Effector memory CD4-positive, alpha-beta T cell (primary cell): Measurements from ENCODE around the gene EPC1.
"Not testable (repeated sequence)": the region's sequence is repeated elsewhere in the genome, so short reads cannot be mapped to it uniquely, and the experiment has no call there.

Source experiments
- DNase-seq, 3 donors: peaks; one replicate each; pipeline ENCODE4 v3.0.0-alpha.2; 2020
- H3K27ac ChIP-seq: 2 replicates; pipeline ENCODE4 v1.7.0; 2013; ENCODE audit warnings: mild to moderate bottlenecking, low read length, moderate library complexity; ENCODE audit not compliant: insufficient read depth, poor library complexity, severe bottlenecking
- H3K27me3 ChIP-seq: replicated peaks from 2 replicates; pipeline ENCODE4 v1.7.0; 2013; ENCODE audit warnings: mild to moderate bottlenecking, low read length; ENCODE audit not compliant: insufficient read depth, control insufficient read depth, poor library complexity, severe bottlenecking
- H3K36me3 ChIP-seq: 2 replicates; pipeline ENCODE4 v1.7.0; 2013; ENCODE audit warnings: mild to moderate bottlenecking, low read length, moderate library complexity; ENCODE audit not compliant: control insufficient read depth, insufficient read depth
- H3K4me1 ChIP-seq: 2 replicates; pipeline ENCODE4 v1.7.0; 2013; ENCODE audit warnings: low read length, mild to moderate bottlenecking; ENCODE audit not compliant: control insufficient read depth, insufficient read depth, poor library complexity, severe bottlenecking
- H3K4me3 ChIP-seq: 2 replicates; pipeline ENCODE4 v1.7.0; 2013; ENCODE audit warnings: low read length, low read depth, mild to moderate bottlenecking; ENCODE audit not compliant: insufficient read depth, poor library complexity, severe bottlenecking
- H3K9me3 ChIP-seq: 2 replicates; pipeline ENCODE4 v1.7.0; 2013; ENCODE audit warnings: mild to moderate bottlenecking, low read length, moderate library complexity; ENCODE audit not compliant: control insufficient read depth

EPC1 gene

DNA sequence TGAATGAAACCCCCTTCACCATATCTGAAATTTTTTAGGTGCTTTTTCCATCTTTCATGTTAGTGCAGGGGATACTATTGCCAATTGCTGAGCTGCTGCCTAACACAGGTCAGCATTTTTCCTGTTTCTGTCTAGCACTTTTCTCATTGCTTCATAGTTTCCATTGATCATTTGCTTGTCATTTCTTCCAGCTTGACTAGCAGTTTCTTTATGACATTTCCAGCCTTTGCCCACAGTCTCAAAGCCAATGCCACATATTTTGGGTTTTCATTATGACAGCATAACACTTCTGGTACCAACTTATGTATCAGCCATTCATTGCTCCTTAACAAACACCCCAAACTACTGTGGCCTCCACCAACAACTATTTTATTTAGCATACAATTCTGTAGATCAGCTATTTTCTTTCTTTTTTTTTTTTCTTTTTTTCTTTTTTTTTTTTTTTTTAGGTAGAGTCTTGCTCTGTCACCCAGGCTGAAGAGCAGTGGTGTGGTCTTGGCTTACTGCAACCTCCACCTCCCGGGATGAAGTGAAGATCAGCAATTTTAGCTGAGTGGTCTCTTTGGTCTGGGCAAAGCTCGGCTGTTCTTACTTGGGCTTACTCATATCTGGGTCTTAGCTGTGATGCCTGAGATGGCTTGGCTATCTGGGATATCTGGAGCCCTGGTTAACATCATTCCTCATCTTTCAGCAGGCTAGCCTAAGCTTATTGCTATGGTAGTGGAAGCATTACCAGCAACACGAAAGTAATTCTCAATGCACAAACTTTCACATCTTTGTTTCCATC lies 102.3 kb downstream of the EPC1 start:
- no peaks in the 10 kb centered on the region for H3K9me3 ChIP-seq
- H3K27ac ChIP-seq, result no peak overlapping the region
- DNase-seq, result no peak
- H3K27me3 ChIP-seq, result no peaks in the 10 kb centered on the region
- H3K36me3 ChIP-seq, result no peaks in the 10 kb centered on the region
- no peak overlapping the region for H3K4me3 ChIP-seq
- no peaks in the 10 kb centered on the region for H3K4me1 ChIP-seq

DNA sequence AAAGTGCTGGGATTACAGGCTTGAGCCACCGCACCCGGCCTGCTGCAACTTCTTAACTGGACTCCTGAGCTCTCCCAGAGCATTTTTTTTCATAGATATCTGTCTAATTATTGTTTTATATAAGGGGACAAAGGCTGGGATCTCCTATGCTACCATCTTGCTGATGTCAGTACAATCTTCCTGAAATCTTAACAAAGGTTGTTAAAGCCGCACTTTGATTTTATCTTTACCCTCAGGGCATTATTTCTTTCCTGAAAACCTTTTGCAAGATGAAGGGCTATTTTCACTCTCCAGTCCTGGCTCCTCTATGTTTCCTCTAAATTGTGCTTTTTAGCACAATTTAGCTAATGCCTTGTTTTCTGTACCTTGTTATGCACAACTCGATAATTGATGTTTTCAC lies 102.9 kb downstream of the EPC1 start:
- Histone ChIP-seq H3K4me3 (no peak overlapping the region), H3K4me1 (no peaks in the 10 kb centered on the region), H3K27ac (no peak overlapping the region), H3K36me3 (no peaks in the 10 kb centered on the region), H3K9me3 (no peaks in the 10 kb centered on the region), H3K27me3 (no peaks in the 10 kb centered on the region)
- DNase-seq, result no peak

GRCh38 chr10:32241946-32242345 lies 105.0 kb downstream of the EPC1 start:
- no peak overlapping the region for H3K27ac ChIP-seq
- H3K4me1 ChIP-seq, result no peaks in the 10 kb centered on the region
- no peaks in the 10 kb centered on the region for H3K9me3 ChIP-seq
- no peak overlapping the region for H3K4me3 ChIP-seq
- no peak for DNase-seq
- H3K27me3 ChIP-seq, result no peaks in the 10 kb centered on the region
- H3K36me3 ChIP-seq, result no peaks in the 10 kb centered on the region

GRCh38 chr10:32240471-32240870 lies 106.5 kb downstream of the EPC1 start:
- Histone ChIP-seq H3K27ac (no peak overlapping the region), H3K4me1 (no peaks in the 10 kb centered on the region), H3K36me3 (no peaks in the 10 kb centered on the region), H3K9me3 (no peaks in the 10 kb centered on the region), H3K4me3 (no peak overlapping the region), H3K27me3 (no peaks in the 10 kb centered on the region)
- DNase-seq, result no peak

- Histone ChIP-seq H3K9me3 (no peaks in the 10 kb centered on the region), H3K27me3 (no peaks in the 10 kb centered on the region), H3K36me3 (no peaks in the 10 kb centered on the region), H3K4me1 (no peaks in the 10 kb centered on the region), H3K4me3 (no peak overlapping the region), H3K27ac (no peak overlapping the region)
- no peak for DNase-seq
Observed at GRCh38 chr10:32239769-32240168, 107.2 kb downstream of the EPC1 start.

DNA sequence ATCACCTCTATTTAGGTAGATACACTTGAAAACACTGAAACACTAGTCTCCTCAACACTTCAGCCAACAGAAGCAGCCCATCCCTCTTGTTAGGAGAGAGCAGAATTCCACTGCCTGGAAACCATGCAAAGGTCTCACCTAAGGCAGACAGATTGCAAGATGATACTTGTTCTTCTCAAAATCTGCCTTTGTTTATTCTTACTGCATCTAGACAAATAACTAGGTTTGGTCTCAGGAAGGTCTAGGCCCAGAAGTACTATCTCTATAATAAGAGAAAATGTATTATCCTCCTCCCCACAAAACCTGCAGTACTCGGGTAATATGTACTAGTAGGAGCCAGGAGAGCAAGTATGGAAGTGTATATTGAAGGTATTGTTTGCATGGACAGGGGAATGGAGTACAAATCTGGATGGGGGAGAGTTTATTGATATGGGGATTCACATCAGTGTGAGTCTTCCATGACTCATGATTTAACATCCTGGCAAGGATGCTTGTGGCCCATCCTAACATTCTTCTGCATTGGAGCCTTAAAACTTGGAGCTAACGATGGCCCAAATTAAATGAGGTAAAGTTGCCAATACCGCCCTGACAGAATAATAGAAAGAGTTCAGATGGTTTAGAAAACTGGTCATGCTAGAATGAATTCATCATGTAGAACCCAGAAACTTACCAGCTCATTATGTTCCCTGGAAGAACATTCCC lies 109.2 kb downstream of the EPC1 start:
- Histone ChIP-seq H3K27me3 (no peaks in the 10 kb centered on the region), H3K4me1 (no peaks in the 10 kb centered on the region), H3K36me3 (no peaks in the 10 kb centered on the region), H3K27ac (no peak overlapping the region), H3K4me3 (no peak overlapping the region), H3K9me3 (no peaks in the 10 kb centered on the region)
- no peak for DNase-seq

- Histone ChIP-seq H3K9me3 (no peaks in the 10 kb centered on the region), H3K4me1 (no peaks in the 10 kb centered on the region), H3K36me3 (no peaks in the 10 kb centered on the region), H3K27me3 (no peaks in the 10 kb centered on the region), H3K4me3 (no peak overlapping the region), H3K27ac (no peak overlapping the region)
- no peak for DNase-seq
Observed at GRCh38 chr10:32234471-32234870, 112.5 kb downstream of the EPC1 start.

DNA sequence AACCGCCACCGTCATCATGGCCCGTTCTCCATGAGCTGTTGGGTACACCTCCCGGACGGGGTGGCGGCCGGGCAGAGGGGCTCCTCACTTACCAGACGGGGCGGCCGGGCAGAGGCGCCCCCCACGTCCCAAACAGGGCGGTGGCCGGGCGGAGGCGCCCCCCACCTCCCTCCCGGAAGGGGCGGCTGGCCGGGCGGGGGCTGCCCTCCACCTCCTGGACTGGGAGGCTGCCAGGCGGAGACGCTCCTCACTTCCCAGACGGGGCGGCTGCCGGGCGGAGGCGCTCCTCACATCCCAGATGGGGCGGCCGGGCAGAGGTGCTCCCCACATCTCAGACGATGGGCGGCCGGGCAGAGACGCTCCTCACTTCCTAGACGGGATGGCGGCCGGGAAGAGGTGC lies 113.6 kb downstream of the EPC1 start:
- not testable (repeated sequence) for H3K4me1 ChIP-seq, H3K36me3 ChIP-seq, H3K9me3 ChIP-seq, H3K4me3 ChIP-seq, DNase-seq, H3K27ac ChIP-seq, H3K27me3 ChIP-seq

GRCh38 chr10:32232378-32232777 lies 114.6 kb downstream of the EPC1 start:
- H3K27me3 ChIP-seq, result no peaks in the 10 kb centered on the region
- H3K9me3 ChIP-seq, result no peaks in the 10 kb centered on the region
- no peak for DNase-seq
- H3K36me3 ChIP-seq, result no peaks in the 10 kb centered on the region
- H3K27ac ChIP-seq, result no peak overlapping the region
- H3K4me3 ChIP-seq, result no peak overlapping the region
- H3K4me1 ChIP-seq, result no peaks in the 10 kb centered on the region

GRCh38 chr10:32229788-32230187 lies 117.2 kb downstream of the EPC1 start:
- H3K4me3 ChIP-seq, H3K9me3 ChIP-seq, H3K4me1 ChIP-seq, DNase-seq, H3K36me3 ChIP-seq, H3K27ac ChIP-seq, H3K27me3 ChIP-seq: not testable (repeated sequence)
